Thyroid gland (tissue), 4 donors: ENCODE measurements around the gene SERINC3. TPM values are rescaled to one million over a fixed set of nuclear protein-coding genes. Genes with fewer than 3 reads are reported as not detected.

Experiments
- DNase-seq, 2 donors: peaks; one replicate each; pipeline ENCODE4 v3.0.0-alpha.2; 2019
- H3K27ac ChIP-seq, 3 donors: fragments of 200-600 bp; sonication (generic); 1 replicate in 2 of 3; 2 replicates in 1 of 3; pipeline ENCODE4 v1.5.1; 2016 to 2019; ENCODE audit warnings: mild to moderate bottlenecking in 1 of 3, moderate library complexity in 1 of 3
- H3K27me3 ChIP-seq: fragments of 200-600 bp; sonication (generic); one replicate; pipeline ENCODE4 v1.5.1; 2019
- H3K36me3 ChIP-seq, 2 donors: fragments of 200-600 bp; sonication (generic); one replicate each; pipeline ENCODE4 v1.5.1; 2016 to 2019
- H3K4me1 ChIP-seq, 2 donors: fragments of 200-600 bp; sonication (generic); one replicate each; pipeline ENCODE4 v1.5.1; 2017 to 2019
- H3K4me3 ChIP-seq, 3 donors: fragments of 200-600 bp; sonication (generic); replicated peaks in 1 of 3; 1 replicate in 2 of 3; 2 replicates in 1 of 3; pipeline ENCODE4 v1.5.1; 2016; ENCODE audit warnings: mild to moderate bottlenecking in 1 of 3
- H3K9me3 ChIP-seq: fragments of 200-600 bp; sonication (generic); one replicate; pipeline ENCODE4 v1.5.1; 2017
- POLR2A ChIP-seq, 2 donors: fragments of 450-650 bp; IDR thresholded peaks; one replicate each; pipeline ENCODE4 v1.6.1; 2017; ENCODE audit warnings: antibody characterized with exemption in 2 of 2, mild to moderate bottlenecking in 2 of 2, moderate library complexity in 1 of 2
- WGBS, 2 donors: methylation state at CpG; one replicate each; pipeline ENCODE4 v1.1.5; 2017; 5-methylcytosine and 5-hydroxymethylcytosine counted together
- intact Hi-C: fragments of 100-400 bp; cut with DNase I; formaldehyde crosslinking; loops from one replicate; pipeline ENCODE4 v1.15.1; 2023
- total RNA-seq, 4 donors: library from RNA; depleted of rRNA; stranded (reverse); fragments of >200 nt; gene quantifications; one replicate each; pipeline ENCODE4 v1.2.3, GENCODE V29; 2016
- TF ChIP-seq, protein P1 (sequence below), 6 experiments: fragments of 200-600 bp in 3 of 6; fragments of 450-650 bp in 3 of 6; sonication (generic) in 3 of 6; IDR thresholded peaks; one replicate each; pipeline ENCODE4 v1.5.1; 2016 to 2019; ENCODE audit warnings: antibody characterized with exemption in 6 of 6, mild to moderate bottlenecking in 2 of 6, inconsistent platforms in 1 of 6, moderate library complexity in 1 of 6

The SERINC3 gene
- total RNA-seq, 4 donors from 2014 or later = 113 to 140 (median 137) TPM

DNA sequence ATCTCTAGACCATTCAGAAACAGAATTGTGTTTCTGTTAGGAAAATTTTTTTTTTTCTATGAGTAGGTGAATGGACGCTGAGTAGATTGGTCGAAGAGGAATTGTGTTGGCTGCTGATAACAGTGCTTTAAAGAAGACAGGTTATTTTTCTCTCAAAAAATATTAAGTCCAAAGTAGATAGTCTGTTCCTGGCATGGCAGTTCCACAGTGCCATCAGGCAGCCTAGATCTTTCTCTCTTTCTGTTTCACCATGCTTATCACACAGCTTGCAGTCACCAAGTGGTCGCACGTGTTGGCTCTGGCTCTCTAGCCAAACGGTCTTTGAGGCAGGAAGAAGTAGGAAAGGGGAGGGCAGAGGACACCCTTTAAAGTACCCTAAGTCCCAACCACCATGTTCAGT, 22.4 kb upstream of the SERINC3 start:
- peaks cover 10 to 26% of the 10 kb centered on the region in 2 donors for H3K4me1 ChIP-seq
- no peak overlapping the region for H3K27ac ChIP-seq
- WGBS, 2 donors = 67 to 74% methylated on average over 5 of the region's 5 CpGs

DNA sequence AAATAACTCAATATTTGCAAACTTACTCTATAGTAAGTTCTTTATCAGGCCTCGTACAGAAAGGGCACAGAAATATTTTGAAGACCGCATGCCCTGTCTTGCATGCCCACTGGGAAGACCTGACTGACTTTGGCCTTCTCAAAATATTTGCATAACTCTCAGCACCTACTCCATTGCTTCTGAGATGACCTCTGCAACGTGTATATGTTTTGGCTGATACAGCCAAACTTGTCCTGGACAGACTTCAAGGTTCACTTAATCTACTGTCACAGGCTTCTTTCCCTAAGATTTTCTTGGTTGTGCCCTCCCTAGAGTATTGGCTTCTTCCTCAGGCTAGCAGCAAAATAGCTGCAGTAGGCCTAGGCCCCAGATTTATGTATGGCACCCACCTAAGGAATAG, 21.5 kb upstream of the SERINC3 start:
- no peaks in the 10 kb centered on the region for H3K9me3 ChIP-seq
- H3K27ac ChIP-seq = no peak overlapping the region
- 44 to 73% methylated on average over 3 of the region's 3 CpGs for WGBS, 2 donors
- H3K4me1 ChIP-seq = peaks cover 10 to 23% of the 10 kb centered on the region in 2 donors
- DNase-seq = no peak
- H3K4me3 ChIP-seq = no peak overlapping the region
- H3K36me3 ChIP-seq = no peaks in the 10 kb centered on the region
- intact Hi-C loops = no loop called here
- TF ChIP-seq, protein P1, sequence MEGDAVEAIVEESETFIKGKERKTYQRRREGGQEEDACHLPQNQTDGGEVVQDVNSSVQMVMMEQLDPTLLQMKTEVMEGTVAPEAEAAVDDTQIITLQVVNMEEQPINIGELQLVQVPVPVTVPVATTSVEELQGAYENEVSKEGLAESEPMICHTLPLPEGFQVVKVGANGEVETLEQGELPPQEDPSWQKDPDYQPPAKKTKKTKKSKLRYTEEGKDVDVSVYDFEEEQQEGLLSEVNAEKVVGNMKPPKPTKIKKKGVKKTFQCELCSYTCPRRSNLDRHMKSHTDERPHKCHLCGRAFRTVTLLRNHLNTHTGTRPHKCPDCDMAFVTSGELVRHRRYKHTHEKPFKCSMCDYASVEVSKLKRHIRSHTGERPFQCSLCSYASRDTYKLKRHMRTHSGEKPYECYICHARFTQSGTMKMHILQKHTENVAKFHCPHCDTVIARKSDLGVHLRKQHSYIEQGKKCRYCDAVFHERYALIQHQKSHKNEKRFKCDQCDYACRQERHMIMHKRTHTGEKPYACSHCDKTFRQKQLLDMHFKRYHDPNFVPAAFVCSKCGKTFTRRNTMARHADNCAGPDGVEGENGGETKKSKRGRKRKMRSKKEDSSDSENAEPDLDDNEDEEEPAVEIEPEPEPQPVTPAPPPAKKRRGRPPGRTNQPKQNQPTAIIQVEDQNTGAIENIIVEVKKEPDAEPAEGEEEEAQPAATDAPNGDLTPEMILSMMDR (IDR thresholded peaks at IDR 0.05) = no peak
- no peak for TF ChIP-seq POLR2A (IDR thresholded peaks at IDR 0.05)
- H3K27me3 ChIP-seq = no peaks in the 10 kb centered on the region

More for the DNA sequence above, 22.4 kb upstream of the SERINC3 start:
- Histone ChIP-seq H3K9me3 (no peaks in the 10 kb centered on the region), H3K4me3 (no peak overlapping the region), H3K27me3 (no peaks in the 10 kb centered on the region), H3K36me3 (no peaks in the 10 kb centered on the region)
- intact Hi-C loops = no loop called here
- peak in 1 of 2 donors; percentile 14 for DNase-seq
- no peak for TF ChIP-seq POLR2A (IDR thresholded peaks at IDR 0.05)
- TF ChIP-seq, protein P1 (IDR thresholded peaks at IDR 0.05) = no peak

DNA sequence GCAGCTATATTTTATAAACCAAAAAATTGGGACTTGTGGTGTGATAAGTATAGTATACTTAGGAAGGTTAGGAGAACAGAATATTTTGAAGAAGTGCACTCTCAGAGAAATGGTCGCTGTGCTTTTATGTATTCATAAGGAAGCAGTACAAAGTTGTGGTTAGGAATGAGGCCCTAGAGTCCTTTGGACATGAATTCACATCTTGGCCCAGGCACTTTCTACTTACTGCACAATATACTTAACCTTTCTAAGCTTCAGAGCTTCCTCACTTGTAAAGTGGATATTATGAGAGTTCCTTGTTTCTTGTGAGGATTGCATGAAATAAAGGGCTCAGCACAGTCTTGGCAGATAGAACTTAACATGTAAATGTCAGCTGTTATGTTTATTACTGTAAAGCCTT, 21.0 kb upstream of the SERINC3 start:
- H3K36me3 ChIP-seq = no peaks in the 10 kb centered on the region
- H3K4me1 ChIP-seq = peaks cover 6 to 20% of the 10 kb centered on the region in 2 donors
- H3K27ac ChIP-seq = no peak overlapping the region
- WGBS, 2 donors = 31 to 35% methylated on average over 1 of the region's 1 CpG
- no peaks in the 10 kb centered on the region for H3K9me3 ChIP-seq
- intact Hi-C loops = no loop called here
- TF ChIP-seq, protein P1 (IDR thresholded peaks at IDR 0.05) = no peak
- no peak for TF ChIP-seq POLR2A (IDR thresholded peaks at IDR 0.05)
- H3K4me3 ChIP-seq = no peak overlapping the region
- no peak for DNase-seq
- no peaks in the 10 kb centered on the region for H3K27me3 ChIP-seq

DNA sequence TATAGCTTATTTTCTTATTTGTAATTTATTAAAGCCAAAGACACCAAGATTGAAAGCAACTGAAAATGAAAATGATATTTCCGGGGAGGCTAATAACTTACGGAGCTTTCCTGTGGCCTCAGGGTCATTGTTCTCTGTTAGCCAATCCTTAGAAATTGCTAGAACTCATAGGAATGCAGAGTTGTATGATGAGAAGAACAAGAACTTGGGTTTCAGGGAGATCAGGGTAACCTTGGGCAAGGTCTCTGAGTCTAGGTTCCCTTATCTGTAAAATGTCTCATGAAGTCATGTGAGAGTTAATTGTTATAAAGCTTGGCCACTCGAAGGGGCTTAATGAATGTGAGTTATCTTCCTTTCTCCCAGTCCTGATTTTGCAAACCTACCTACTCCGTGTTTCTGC, 20.1 kb upstream of the SERINC3 start:
- intact Hi-C loops = no loop called here
- 75 to 78% methylated on average over 4 of the region's 4 CpGs for WGBS, 2 donors
- Histone ChIP-seq H3K27me3 (no peaks in the 10 kb centered on the region), H3K9me3 (no peaks in the 10 kb centered on the region), H3K4me3 (no peak overlapping the region), H3K4me1 (peaks cover 6 to 20% of the 10 kb centered on the region in 2 donors), H3K27ac (no peak overlapping the region), H3K36me3 (no peaks in the 10 kb centered on the region)
- TF ChIP-seq POLR2A (IDR thresholded peaks at IDR 0.05) = no peak
- TF ChIP-seq, protein P1 (IDR thresholded peaks at IDR 0.05) = no peak
- no peak for DNase-seq

DNA sequence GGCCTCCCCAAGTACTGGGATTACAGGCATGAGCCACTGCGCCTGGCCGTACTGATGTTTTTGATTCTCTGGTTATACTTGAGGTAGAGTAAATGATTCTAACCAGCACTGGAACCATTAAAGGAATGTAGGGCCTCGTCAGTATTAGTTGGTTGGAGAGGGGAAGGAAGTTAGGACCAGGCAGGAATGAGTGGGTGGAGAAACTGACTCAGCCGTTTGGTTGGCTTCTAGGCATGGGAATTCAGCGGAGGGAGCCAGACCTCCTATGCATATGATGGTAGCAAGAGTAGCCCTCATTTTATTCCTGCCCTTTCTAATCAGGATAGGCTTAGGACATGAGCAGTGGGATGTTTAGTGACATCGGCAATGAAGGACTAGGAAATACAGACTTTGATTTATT, 19.0 kb upstream of the SERINC3 start:
- no peak for TF ChIP-seq POLR2A (IDR thresholded peaks at IDR 0.05)
- TF ChIP-seq, protein P1 (IDR thresholded peaks at IDR 0.05) = no peak
- WGBS, 2 donors = 74 to 77% methylated on average over 6 of the region's 6 CpGs
- H3K4me1 ChIP-seq = peaks cover 6 to 20% of the 10 kb centered on the region in 2 donors
- no peak overlapping the region for H3K27ac ChIP-seq
- H3K36me3 ChIP-seq = no peaks in the 10 kb centered on the region
- H3K27me3 ChIP-seq = no peaks in the 10 kb centered on the region
- intact Hi-C loops = no loop called here
- DNase-seq = no peak
- no peaks in the 10 kb centered on the region for H3K9me3 ChIP-seq
- H3K4me3 ChIP-seq = no peak overlapping the region
